GM12878 (cell line): ENCODE data around the gene CPVL. TPM values are rescaled to one million over a fixed set of nuclear protein-coding genes. Genes with fewer than 3 reads are reported as not detected.

Experiments used
- ATAC-seq: fragments of 200-7000 bp; cut with Tn5 transposase; 3 replicates; pipeline ENCODE4 v1.9.1; 2020; ENCODE audit warnings: mild to moderate bottlenecking, moderate library complexity
- BruUV-seq: library from RNA; stranded (reverse); fragments of 400-500 nt; replicated peaks from 2 replicates; lab custom pipeline; 2021; lab: Mats Ljungman, UMichigan
- CTCF ChIA-PET: fragments of 300-600 bp; sonication (Branson Sonifier 250); formaldehyde crosslinking; extraction: SDS; loops from one replicate; lab custom pipeline; 2021; ENCODE audit warnings: inconsistent platforms; lab: Yijun Ruan, JAX
- POLR2A ChIA-PET: fragments of 350-600 bp; formaldehyde crosslinking; extraction: SDS; loops from one replicate; lab custom pipeline; 2021; ENCODE audit warnings: inconsistent platforms; lab: Charles Lee
- RAD21 ChIA-PET: fragments of 300-600 bp; sonication (Branson Sonifier 250); formaldehyde crosslinking; loops from one replicate; lab custom pipeline; 2023; ENCODE audit warnings: antibody characterized with exemption; ENCODE audit not compliant: unreplicated experiment; lab: Charles Lee
- SMC1A ChIA-PET: fragments of 300-600 bp; sonication (Branson Sonifier 250); formaldehyde crosslinking; loops from one replicate; lab custom pipeline; 2023; ENCODE audit not compliant: unreplicated experiment, uncharacterized antibody; lab: Charles Lee
- DNase-seq: peaks from one replicate; pipeline ENCODE4 v3.0.0-alpha.2; 2011; ENCODE audit warnings: low read depth, low spot score
- FAIRE-seq: peaks from 3 replicates; lab custom pipeline; 2011; peaks lifted over from hg19 to GRCh38; lab: Jason Lieb, UNC
- H2AFZ ChIP-seq: 2 replicates; pipeline ENCODE4 v1.6.0; 2011; ENCODE audit warnings: low read depth, low read length, control low read depth; ENCODE audit not compliant: control insufficient read depth
- H3K27ac ChIP-seq: 2 replicates; pipeline ENCODE4 v1.5.1; 2011; ENCODE audit warnings: control low read depth; ENCODE audit not compliant: control insufficient read depth, insufficient read depth
- H3K27me3 ChIP-seq, 2 experiments: replicated peaks in 1 of 2; 2 replicates each; pipeline versions ENCODE4 v1.6.0 to v1.6.1; 2011; ENCODE audit warnings: low read length in 1 of 2; ENCODE audit not compliant: control insufficient read depth in 2 of 2, insufficient read depth in 2 of 2
- H3K36me3 ChIP-seq, 2 experiments: 2 replicates each; pipeline ENCODE4 v1.5.1; 2011; ENCODE audit warnings: low read length in 1 of 2; ENCODE audit not compliant: control insufficient read depth in 2 of 2, insufficient read depth in 2 of 2
- H3K4me1 ChIP-seq: 2 replicates; pipeline ENCODE4 v1.6.1; 2011; ENCODE audit warnings: mild to moderate bottlenecking, low read length, moderate library complexity, mixed read lengths; ENCODE audit not compliant: control insufficient read depth, insufficient read depth
- H3K4me2 ChIP-seq: 2 replicates; pipeline ENCODE4 v1.6.0; 2011; ENCODE audit warnings: control low read depth; ENCODE audit not compliant: control insufficient read depth, insufficient read depth
- H3K4me3 ChIP-seq: fragments of 200-600 bp; sonication (generic); 2 replicates; pipeline ENCODE4 v1.5.1; 2016
- H3K79me2 ChIP-seq: 2 replicates; pipeline ENCODE4 v1.6.0; 2011; ENCODE audit warnings: low read length; ENCODE audit not compliant: control insufficient read depth, insufficient read depth
- H3K9ac ChIP-seq: 2 replicates; pipeline ENCODE4 v1.8.0; 2011; ENCODE audit warnings: low read length, control low read depth, mixed read lengths; ENCODE audit not compliant: control insufficient read depth, insufficient read depth
- H3K9me3 ChIP-seq: replicated peaks from 3 replicates; pipeline ENCODE4 v1.5.1; 2011; ENCODE audit warnings: mild to moderate bottlenecking, low read length; ENCODE audit not compliant: control insufficient read depth, insufficient read depth
- H4K20me1 ChIP-seq: 2 replicates; pipeline ENCODE4 v1.6.0; 2011; ENCODE audit not compliant: control insufficient read depth, insufficient read depth
- BACH1 ChIP-seq: fragments of 450-650 bp; IDR thresholded peaks from 2 replicates; pipeline ENCODE4 v1.6.1; 2017; ENCODE audit warnings: mild to moderate bottlenecking, borderline replicate concordance
- BCLAF1 ChIP-seq: fragments of 450-650 bp; IDR thresholded peaks from 2 replicates; pipeline ENCODE4 v1.6.1; 2017; ENCODE audit warnings: antibody characterized with exemption, mild to moderate bottlenecking, moderate library complexity
- CTCF ChIP-seq, 3 experiments: IDR thresholded peaks in 2 of 3; conservative IDR thresholded peaks in 1 of 3; 2 replicates each; pipeline ENCODE4 v1.5.1; 2011; ENCODE audit warnings: low read depth in 3 of 3, low read length in 3 of 3, mild to moderate bottlenecking in 3 of 3, control low read depth in 2 of 3, moderate library complexity in 2 of 3, inconsistent platforms in 1 of 3, mixed read lengths in 1 of 3; ENCODE audit not compliant: control insufficient read depth in 2 of 3, insufficient read depth in 1 of 3; ENCODE audit errors: extremely low read depth in 1 of 3
- NFXL1 ChIP-seq: fragments of 450-650 bp; IDR thresholded peaks from 2 replicates; pipeline ENCODE4 v1.6.1; 2017; ENCODE audit warnings: antibody characterized with exemption, mild to moderate bottlenecking, borderline replicate concordance
- RBBP5 ChIP-seq: fragments of 200-600 bp; sonication (generic); conservative IDR thresholded peaks from 2 replicates; pipeline ENCODE4 v1.6.1; 2016
- RCOR1 ChIP-seq: conservative IDR thresholded peaks from 2 replicates; pipeline ENCODE4 v1.6.1; 2012; ENCODE audit warnings: low read depth, low read length, improper control_type of control experiment
- SMAD5 ChIP-seq: IDR thresholded peaks from 2 replicates; pipeline ENCODE4 v1.6.1; 2016; ENCODE audit warnings: antibody characterized with exemption, low read depth
- SMARCA5 ChIP-seq: fragments of 450-650 bp; IDR thresholded peaks from 2 replicates; pipeline ENCODE4 v1.6.1; 2017; ENCODE audit warnings: mild to moderate bottlenecking
- WGBS: methylation state at CpG from one replicate; pipeline ENCODE4 v1.1.6; 2016; ENCODE audit warnings: low lambda C conversion rate; ENCODE audit not compliant: insufficient replicate concordance, insufficient coverage; ENCODE audit errors: missing lambda C conversion rate; 5-methylcytosine and 5-hydroxymethylcytosine counted together
- in situ Hi-C: fragments of 300-500 bp; cut with MboI; formaldehyde crosslinking; loops from 9 replicates; pipeline ENCODE4 v1.14.3; 2018; ENCODE audit warnings: mixed read lengths
- intact Hi-C: fragments of 100-400 bp; cut with micrococcal nuclease; formaldehyde crosslinking; loops from one replicate; pipeline ENCODE4 v1.14.2; 2022; ENCODE audit not compliant: unreplicated experiment
- polyA plus RNA-seq, 11 experiments: library from polyadenylated mRNA; depleted of rRNA in 4 of 11; unstranded in 6 of 11; stranded (reverse) in 5 of 11; fragments of >200 nt; fragmentation: Nextera tagmentation in 4 of 11; fragmentation: Illumina TruSeq in 1 of 11; extraction: Ambion mirVana in 4 of 11; extraction: Trizol in 1 of 11; gene quantifications; 1 replicate in 1 of 11; 2 replicates in 10 of 11; pipeline versions ENCODE4 v1.2.1 to v1.2.3, GENCODE V29; 2011 to 2016; ENCODE audit warnings: inconsistent platforms in 2 of 11, missing spikeins in 2 of 11, low read depth in 1 of 11
- total RNA-seq, 4 experiments: library from RNA; depleted of rRNA in 3 of 4; stranded (reverse); fragments of >200 nt in 3 of 4; fragmentation: Illumina TruSeq in 1 of 4; extraction: Trizol in 1 of 4; gene quantifications; 2 replicates each; pipeline versions ENCODE4 v1.2.1 to v1.2.3, GENCODE V29; 2013 to 2021

CPVL gene
- total and polyA plus RNA-seq, 10 of the 15 experiments (the other 5 are each of a cell fraction or from before 2014, with no cell fraction given) = 0.59 TPM; not detected in 9

- no peaks in the 10 kb centered on the region for H3K27me3 ChIP-seq
- ChIA-PET RAD21 (interaction anchor here (1.7 kb wide), 1 partner anchor 12 kb away, joined by 3 read pairs; no protein-coding TSS in a partner anchor), CTCF (interaction anchor here (1.3 to 2.2 kb wide), 2 partner anchors 10 to 13 kb away, joined by 3 to 7 read pairs; no protein-coding TSS in a partner anchor), SMC1A (no interaction called here), POLR2A (no interaction called here)
- intact Hi-C loops (no loop called here), in situ Hi-C loops (no loop called here)
- no peak overlapping the region for H3K4me2 ChIP-seq
- no peaks in the 10 kb centered on the region for H3K36me3 ChIP-seq
- FAIRE-seq (no peak), DNase-seq (no peak), ATAC-seq (no peak)
- no peak overlapping the region for H3K4me3 ChIP-seq
- no peaks in the 10 kb centered on the region for H4K20me1 ChIP-seq
- no peak overlapping the region for H3K9ac ChIP-seq
- H3K4me1 ChIP-seq = no peaks in the 10 kb centered on the region
- no TSS peak for BruUV-seq
- no peaks in the 10 kb centered on the region for H3K9me3 ChIP-seq
- H2AFZ ChIP-seq = no peak overlapping the region
- WGBS = 41% methylated on average over 9 of the region's 9 CpGs
- H3K79me2 ChIP-seq = no peaks in the 10 kb centered on the region
- H3K27ac ChIP-seq = no peak overlapping the region
- TF ChIP-seq BACH1 (no peak), BCLAF1 (no peak), CTCF (IDR thresholded peaks at IDR 0.05 in 2 of 3, conservative IDR thresholded peaks at IDR 0.05 in 1 of 3; ENCODE audit: control insufficient read depth in 2 of 3, extremely low read depth in 1 of 3, insufficient read depth in 1 of 3, low read depth in 3 of 3, low read length in 3 of 3) (no peak), RBBP5 (no peak), RCOR1 (no peak), SMAD5 (no peak), NFXL1 (no peak), SMARCA5 (no peak)
- TF ChIP-seq, all 136 proteins: peak for 0
Observed at GRCh38 chr7:29177963-29178600, 31.7 kb upstream of the CPVL start.
